ENCODE data around the gene CASQ1.

Gene CASQ1

DNA sequence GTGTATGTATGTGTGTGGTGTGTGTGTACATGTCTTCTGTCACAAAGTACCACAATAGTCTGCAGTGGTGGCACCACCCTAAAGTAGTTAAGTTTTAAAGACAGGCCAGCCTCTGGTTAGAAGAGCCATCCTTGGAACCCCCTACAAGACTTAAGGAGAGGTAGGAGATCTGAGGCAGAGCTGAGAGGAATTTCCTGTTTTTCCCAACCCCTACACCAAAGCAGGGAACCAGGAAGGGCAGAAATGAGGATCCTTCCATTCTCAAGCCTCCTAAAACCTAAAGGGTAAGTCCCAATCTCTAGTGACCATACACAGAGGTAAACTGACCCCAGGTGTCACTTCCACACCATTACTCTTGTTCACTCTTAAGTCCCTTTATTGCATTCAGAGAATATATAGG lies 25.9 kb downstream of the CASQ1 start:
- Mint-ChIP-seq H3K4me1 (peaks cover 50% of the 10 kb centered on the region), H3K9me3 (no peaks in the 10 kb centered on the region), H3K36me3 (ENCODE audit: low read depth) (peaks cover 92% of the 10 kb centered on the region), H3K27ac (peak overlapping the region in 2 of 3 experiments; percentile 81 to 84), H3K27me3 (ENCODE audit: low read depth) (no peaks in the 10 kb centered on the region), H3K4me3 (no peak overlapping the region)
- TF ChIP-seq, protein P1, sequence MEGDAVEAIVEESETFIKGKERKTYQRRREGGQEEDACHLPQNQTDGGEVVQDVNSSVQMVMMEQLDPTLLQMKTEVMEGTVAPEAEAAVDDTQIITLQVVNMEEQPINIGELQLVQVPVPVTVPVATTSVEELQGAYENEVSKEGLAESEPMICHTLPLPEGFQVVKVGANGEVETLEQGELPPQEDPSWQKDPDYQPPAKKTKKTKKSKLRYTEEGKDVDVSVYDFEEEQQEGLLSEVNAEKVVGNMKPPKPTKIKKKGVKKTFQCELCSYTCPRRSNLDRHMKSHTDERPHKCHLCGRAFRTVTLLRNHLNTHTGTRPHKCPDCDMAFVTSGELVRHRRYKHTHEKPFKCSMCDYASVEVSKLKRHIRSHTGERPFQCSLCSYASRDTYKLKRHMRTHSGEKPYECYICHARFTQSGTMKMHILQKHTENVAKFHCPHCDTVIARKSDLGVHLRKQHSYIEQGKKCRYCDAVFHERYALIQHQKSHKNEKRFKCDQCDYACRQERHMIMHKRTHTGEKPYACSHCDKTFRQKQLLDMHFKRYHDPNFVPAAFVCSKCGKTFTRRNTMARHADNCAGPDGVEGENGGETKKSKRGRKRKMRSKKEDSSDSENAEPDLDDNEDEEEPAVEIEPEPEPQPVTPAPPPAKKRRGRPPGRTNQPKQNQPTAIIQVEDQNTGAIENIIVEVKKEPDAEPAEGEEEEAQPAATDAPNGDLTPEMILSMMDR (IDR thresholded peaks at IDR 0.05; ENCODE audit: unreplicated experiment in 3 of 3), result no peak

DNA sequence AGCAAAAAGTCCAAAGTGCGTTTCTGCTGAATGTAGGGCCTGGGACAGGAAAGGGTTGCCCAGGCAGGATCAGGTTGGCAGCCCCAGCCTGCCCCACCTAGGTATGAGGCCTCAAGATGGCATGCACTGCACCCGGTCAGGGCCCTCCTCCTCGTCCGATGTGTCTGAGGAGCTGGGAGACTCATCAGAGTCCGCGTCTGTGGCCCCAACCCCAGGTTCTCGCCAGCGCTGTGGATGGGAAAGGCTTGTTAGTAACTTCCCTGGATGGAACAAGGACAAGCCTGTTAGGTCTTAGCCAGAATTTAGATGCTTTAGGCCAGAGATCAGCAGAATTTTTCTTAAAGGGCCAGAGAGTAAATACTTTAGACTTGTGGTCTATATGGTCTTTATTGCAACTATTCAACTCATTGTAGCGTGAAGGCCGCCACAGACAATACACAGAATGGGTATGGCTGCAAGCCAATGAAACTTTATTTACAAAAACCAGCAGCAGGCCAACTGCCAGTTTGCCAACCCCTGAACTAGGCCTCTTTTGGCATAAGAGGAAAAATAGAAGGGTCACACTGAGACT lies 27.2 kb downstream of the CASQ1 start:
- Mint-ChIP-seq H3K4me1 (peaks cover 44% of the 10 kb centered on the region), H3K36me3 (ENCODE audit: low read depth) (peaks cover 90% of the 10 kb centered on the region), H3K27ac (peak overlapping the region; percentile 67 to 81 (median 71)), H3K4me3 (peak overlapping the region in 1 of 3 experiments; percentile 38), H3K9me3 (no peaks in the 10 kb centered on the region), H3K27me3 (ENCODE audit: low read depth) (no peaks in the 10 kb centered on the region)
- TF ChIP-seq, protein P1 (IDR thresholded peaks at IDR 0.05; ENCODE audit: unreplicated experiment in 3 of 3), result no peak

DNA sequence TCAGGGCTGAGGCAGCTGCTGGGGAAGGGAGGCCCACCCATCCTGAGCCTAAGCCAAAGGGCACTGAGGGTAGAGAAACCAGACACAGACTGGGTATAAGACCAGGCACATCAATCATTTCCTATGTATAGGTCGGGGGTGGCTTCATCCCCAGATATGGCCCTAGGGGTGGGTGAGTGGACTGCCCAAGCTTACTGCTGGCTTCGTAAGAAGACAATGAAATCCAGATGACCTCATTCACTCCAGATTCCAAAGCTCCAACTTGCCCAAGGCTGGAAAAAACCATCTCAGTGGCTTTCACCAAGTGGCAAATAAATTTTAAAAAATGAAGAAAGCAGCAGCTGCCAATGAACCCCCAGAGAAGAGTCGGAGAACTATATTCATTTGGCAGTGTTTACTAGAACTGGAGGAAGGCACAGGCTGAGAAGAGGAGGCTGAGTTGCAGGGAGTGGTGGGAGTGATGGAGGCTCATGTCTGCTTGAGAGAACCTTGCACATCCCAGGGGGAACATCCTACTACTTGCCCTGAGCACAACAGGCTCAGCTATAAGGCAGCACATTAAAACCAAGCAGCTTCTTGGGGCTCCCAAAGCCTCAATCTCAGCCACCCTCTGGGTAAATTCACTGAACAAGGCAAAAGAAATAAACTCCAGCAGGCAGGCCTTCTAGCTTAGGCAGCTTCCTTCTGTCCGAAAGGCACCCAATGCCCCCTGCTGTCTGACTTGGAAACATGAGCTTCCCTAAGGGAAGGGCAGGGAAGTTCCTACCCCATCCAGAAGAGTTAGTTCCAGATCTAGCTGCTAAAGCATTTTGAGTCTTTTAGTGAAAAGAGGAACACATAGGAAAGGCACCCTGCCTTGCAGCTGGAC lies 28.9 kb downstream of the CASQ1 start:
- Mint-ChIP-seq H3K9me3 (no peaks in the 10 kb centered on the region), H3K27ac (peak overlapping the region; percentile 67 to 81 (median 76)), H3K4me3 (no peak overlapping the region), H3K4me1 (peaks cover 44% of the 10 kb centered on the region), H3K27me3 (ENCODE audit: low read depth) (no peaks in the 10 kb centered on the region), H3K36me3 (ENCODE audit: low read depth) (peaks cover 90% of the 10 kb centered on the region)
- TF ChIP-seq, protein P1 (IDR thresholded peaks at IDR 0.05; ENCODE audit: unreplicated experiment in 3 of 3), result peak; percentile 59 to 71 (median 61)

DNA sequence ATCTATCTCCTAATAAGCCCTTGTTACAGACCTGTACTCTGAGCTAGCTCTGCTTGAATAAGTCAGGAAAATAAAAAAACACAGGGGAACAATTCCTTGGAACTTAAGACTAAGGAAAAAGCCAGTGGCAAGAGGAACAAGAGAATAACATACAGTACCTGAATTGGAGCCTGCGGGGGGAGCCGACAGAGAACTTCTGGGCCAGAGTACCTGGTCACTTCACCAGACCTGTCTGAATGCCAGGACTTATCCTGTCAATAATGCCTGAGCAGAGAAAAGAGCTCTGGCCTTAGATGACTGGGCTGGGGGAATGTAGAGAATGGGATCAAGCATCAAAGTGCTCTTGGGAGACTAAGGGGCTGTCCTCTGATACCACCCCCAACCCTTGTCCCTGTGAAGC lies 29.9 kb downstream of the CASQ1 start:
- peaks cover 44% of the 10 kb centered on the region for H3K4me1 Mint-ChIP-seq
- H3K4me3 Mint-ChIP-seq, result no peak overlapping the region
- TF ChIP-seq, protein P1 (IDR thresholded peaks at IDR 0.05; ENCODE audit: unreplicated experiment in 3 of 3), result no peak
- H3K9me3 Mint-ChIP-seq, result no peaks in the 10 kb centered on the region
- H3K27me3 Mint-ChIP-seq (ENCODE audit: low read depth), result no peaks in the 10 kb centered on the region
- H3K27ac Mint-ChIP-seq, result peak overlapping the region; percentile 18 to 81 (median 67)
- peaks cover 87% of the 10 kb centered on the region for H3K36me3 Mint-ChIP-seq (ENCODE audit: low read depth)

DNA sequence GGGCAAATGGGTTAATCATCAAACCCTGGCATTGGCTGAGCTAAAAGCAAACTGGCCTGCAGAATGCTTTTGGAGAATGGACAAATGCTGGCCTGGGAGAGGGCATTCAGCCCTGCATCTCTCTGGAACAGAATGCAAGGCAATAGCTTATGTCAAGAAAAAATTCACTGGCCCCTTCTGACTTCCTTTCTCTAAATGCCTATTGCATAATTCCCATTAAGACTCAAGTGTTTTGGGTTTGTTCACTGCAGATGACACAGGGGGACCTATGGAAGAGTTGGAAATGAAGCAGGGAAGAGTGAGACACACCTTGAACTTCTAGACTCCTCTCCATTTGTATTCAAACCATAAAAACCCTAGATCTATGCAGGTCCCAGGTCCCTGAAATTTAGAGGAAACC lies 30.7 kb downstream of the CASQ1 start:
- TF ChIP-seq, protein P1 (IDR thresholded peaks at IDR 0.05; ENCODE audit: unreplicated experiment in 3 of 3), result no peak
- no peaks in the 10 kb centered on the region for H3K27me3 Mint-ChIP-seq (ENCODE audit: low read depth)
- no peak overlapping the region for H3K4me3 Mint-ChIP-seq
- H3K27ac Mint-ChIP-seq, result peak overlapping the region in 1 of 3 experiments; percentile 81
- peaks cover 80% of the 10 kb centered on the region for H3K36me3 Mint-ChIP-seq (ENCODE audit: low read depth)
- peaks cover 44% of the 10 kb centered on the region for H3K4me1 Mint-ChIP-seq
- H3K9me3 Mint-ChIP-seq, result no peaks in the 10 kb centered on the region
